K562 treated with DMSO at 1 percent for 48 hours (cell line): ENCODE measurements around the gene IRF9. TPM values are rescaled to one million over a fixed set of nuclear protein-coding genes. Genes with fewer than 3 reads are reported as not detected.

ENCODE experiments used
- total RNA-seq: library from RNA; unstranded; fragments of 300-600 nt; gene quantifications from 2 replicates; pipeline ENCODE4 v1.2.3, GENCODE V29; 2022; ENCODE audit warnings: low replicate concordance; ENCODE audit errors: extremely low read depth

IRF9 gene
- total RNA-seq, 1 experiment from 2014 or later = not detected

Other genes with a start within 250 kb of the IRF9 start
- not detected in 2 replicates for gene DHRS4, start 207.5 kb upstream of the IRF9 start, total RNA-seq
- not detected in 2 replicates for gene DHRS4L2, start 172.3 kb upstream of the IRF9 start, total RNA-seq
- not detected in 2 replicates for gene CARMIL3, start 109.3 kb upstream of the IRF9 start, total RNA-seq
- not detected in 2 replicates for gene CPNE6, start 89.7 kb upstream of the IRF9 start, total RNA-seq
- gene PCK2, start 67.0 kb upstream of the IRF9 start, total RNA-seq = not detected in 2 replicates
- not detected in 2 replicates for gene DCAF11, start 46.5 kb upstream of the IRF9 start, total RNA-seq
- not detected in 2 replicates for gene NRL, start 46.3 kb upstream of the IRF9 start, total RNA-seq
- not detected in 2 replicates for gene FITM1, start 30.6 kb upstream of the IRF9 start, total RNA-seq
- not detected in 2 replicates for gene PSME1, start 25.1 kb upstream of the IRF9 start, total RNA-seq
- not detected in 2 replicates for gene EMC9, start 19.7 kb upstream of the IRF9 start, total RNA-seq
- not detected in 2 replicates for gene PSME2, start 14.7 kb upstream of the IRF9 start, total RNA-seq
- not detected in 2 replicates for gene RNF31, start 13.8 kb upstream of the IRF9 start, total RNA-seq
- not detected in 2 replicates for gene REC8, start 10.8 kb downstream of the IRF9 start, total RNA-seq
- gene IPO4, start 27.6 kb downstream of the IRF9 start, total RNA-seq = not detected in 2 replicates
- gene TM9SF1, start 34.2 kb downstream of the IRF9 start, total RNA-seq = not detected in 2 replicates
- not detected in 2 replicates for gene TSSK4, start 44.4 kb downstream of the IRF9 start, total RNA-seq
- gene CHMP4A, start 52.2 kb downstream of the IRF9 start, total RNA-seq = not detected in 2 replicates
- not detected in 2 replicates for gene MDP1, start 54.8 kb downstream of the IRF9 start, total RNA-seq
- not detected in 2 replicates for gene NEDD8, start 71.1 kb downstream of the IRF9 start, total RNA-seq
- not detected in 2 replicates for gene GMPR2, start 71.7 kb downstream of the IRF9 start, total RNA-seq
- gene TINF2, start 81.4 kb downstream of the IRF9 start, total RNA-seq = not detected in 2 replicates
- gene TGM1, start 101.9 kb downstream of the IRF9 start, total RNA-seq = not detected in 2 replicates
- not detected in 2 replicates for gene RABGGTA, start 110.3 kb downstream of the IRF9 start, total RNA-seq
- not detected in 2 replicates for gene DHRS1, start 138.5 kb downstream of the IRF9 start, total RNA-seq
- not detected in 2 replicates for gene NOP9, start 138.6 kb downstream of the IRF9 start, total RNA-seq
- gene CIDEB, start 146.7 kb downstream of the IRF9 start, total RNA-seq = not detected in 2 replicates
- gene LTB4R2, start 148.9 kb downstream of the IRF9 start, total RNA-seq = not detected in 2 replicates
- gene LTB4R, start 150.2 kb downstream of the IRF9 start, total RNA-seq = not detected in 2 replicates
- gene ADCY4, start 173.8 kb downstream of the IRF9 start, total RNA-seq = not detected in 2 replicates
- gene RIPK3, start 178.7 kb downstream of the IRF9 start, total RNA-seq = not detected in 2 replicates
- not detected in 2 replicates for gene NFATC4, start 206.9 kb downstream of the IRF9 start, total RNA-seq
- gene NYNRIN, start 237.7 kb downstream of the IRF9 start, total RNA-seq = not detected in 2 replicates